HG03460 (cell line): Measurements from ENCODE around the gene GPR34.
"Not testable (repeated sequence)": the region's sequence is repeated elsewhere in the genome, so short reads cannot be mapped to it uniquely, and the experiment has no call there.

ENCODE experiments used
- ATAC-seq: cut with Tn5 transposase; IDR thresholded peaks from one replicate; pipeline ENCODE4 v1.9.1; 2021; ENCODE audit not compliant: unreplicated experiment

The GPR34 gene

DNA sequence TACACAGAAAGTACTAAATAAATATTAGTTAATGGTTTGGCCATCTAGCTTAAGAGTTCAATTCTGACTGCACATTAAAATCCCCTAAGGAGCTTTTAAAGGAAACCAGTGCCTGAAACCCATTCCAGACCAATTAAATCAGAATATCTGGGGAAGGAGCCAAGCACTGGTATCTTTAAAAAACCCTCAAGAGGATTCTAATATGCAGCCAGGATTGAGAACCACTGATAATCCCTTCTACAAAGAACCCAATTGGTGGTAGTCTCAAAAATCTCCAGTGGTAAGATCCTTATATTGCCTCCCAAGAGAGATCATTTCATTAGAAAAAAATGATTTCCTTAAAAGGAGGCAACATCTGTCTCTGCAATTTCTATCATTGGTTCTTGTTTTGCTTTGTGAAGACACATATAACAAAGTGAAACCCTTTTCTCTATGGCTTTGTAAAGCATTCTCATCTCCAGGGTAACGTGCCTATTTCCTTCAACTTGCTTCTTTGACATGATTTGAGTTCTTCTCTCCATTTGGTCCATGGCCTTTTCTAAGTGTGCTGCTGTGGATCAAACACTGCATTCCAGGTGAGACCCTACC is 3.5 kb downstream of the GPR34 start:
- no peak for ATAC-seq

DNA sequence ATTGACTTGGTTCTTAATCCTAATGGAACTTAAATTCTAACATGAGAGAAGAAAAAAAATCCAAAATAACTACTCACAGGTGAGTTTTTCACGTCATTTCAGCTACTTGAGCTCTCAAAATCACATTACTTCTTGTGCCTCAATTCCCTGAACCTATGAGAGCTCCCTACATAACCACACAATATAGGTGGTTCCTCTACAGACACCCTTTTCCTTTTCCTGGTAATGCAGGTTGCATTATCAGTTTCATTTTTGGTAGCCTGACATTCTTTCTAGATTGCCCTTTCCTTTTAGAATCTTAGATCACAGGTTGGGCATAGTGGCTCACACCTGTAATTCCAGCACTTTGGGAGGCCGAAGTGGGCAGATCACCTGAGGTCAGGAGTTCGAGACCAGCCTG is 4.3 kb downstream of the GPR34 start:
- no peak for ATAC-seq

DNA sequence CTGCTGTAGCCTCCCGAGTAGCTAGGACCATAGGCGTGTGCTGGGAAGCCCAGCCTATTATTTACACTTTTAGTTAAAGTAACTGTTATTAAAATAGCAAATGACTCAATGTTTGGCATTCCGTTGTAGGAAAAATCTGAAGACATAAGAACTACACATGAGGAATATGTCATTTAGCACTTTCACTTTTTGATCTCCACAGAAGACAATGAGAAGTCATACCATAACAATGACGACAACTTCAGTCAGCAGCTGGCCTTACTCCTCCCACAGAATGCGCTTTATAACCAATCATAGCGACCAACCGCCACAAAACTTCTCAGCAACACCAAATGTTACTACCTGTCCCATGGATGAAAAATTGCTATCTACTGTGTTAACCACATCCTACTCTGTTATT is 6.7 kb downstream of the GPR34 start:
- ATAC-seq, result no peak

DNA sequence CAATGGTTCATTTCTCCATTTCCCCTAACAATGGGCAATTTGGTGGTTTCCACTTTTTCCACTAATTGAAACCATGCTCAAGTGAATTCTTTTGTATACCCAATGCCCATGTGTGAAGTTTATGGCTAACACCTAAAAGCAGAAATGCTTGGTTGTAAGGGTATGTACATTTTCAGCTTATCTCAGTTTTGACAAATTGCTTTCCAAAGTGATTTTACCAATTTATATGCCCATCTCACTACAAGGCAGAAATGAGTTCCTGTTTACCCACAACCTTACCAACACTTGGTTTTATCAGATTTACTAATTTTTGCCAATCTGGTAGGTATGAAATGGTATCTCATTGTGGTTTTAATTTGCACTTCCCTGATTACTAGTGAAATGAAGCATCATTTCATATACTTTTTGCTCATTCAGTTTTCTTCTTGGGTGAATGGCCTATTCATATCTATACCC is 14.8 kb downstream of the GPR34 start:
- ATAC-seq, result no peak

DNA sequence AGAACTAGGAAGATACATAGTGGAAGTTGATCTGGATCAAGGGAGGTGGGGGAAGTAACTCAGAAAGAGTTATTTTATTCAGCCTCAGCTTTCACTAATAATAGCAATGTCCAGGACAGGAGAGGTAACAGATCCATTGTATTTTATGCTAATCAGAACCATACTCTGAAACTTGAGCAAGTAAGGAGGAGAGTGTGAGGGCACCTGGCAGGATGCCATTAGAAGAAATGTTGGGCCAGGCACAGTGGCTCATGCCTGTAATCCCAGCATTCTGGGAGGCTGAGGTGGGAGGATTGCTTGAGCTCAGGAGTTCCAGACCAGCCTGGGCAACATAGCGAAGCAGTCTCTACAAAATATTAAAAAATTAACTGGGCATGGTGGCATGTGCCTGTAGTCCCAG is 16.3 kb downstream of the GPR34 start:
- ATAC-seq, result no peak

DNA sequence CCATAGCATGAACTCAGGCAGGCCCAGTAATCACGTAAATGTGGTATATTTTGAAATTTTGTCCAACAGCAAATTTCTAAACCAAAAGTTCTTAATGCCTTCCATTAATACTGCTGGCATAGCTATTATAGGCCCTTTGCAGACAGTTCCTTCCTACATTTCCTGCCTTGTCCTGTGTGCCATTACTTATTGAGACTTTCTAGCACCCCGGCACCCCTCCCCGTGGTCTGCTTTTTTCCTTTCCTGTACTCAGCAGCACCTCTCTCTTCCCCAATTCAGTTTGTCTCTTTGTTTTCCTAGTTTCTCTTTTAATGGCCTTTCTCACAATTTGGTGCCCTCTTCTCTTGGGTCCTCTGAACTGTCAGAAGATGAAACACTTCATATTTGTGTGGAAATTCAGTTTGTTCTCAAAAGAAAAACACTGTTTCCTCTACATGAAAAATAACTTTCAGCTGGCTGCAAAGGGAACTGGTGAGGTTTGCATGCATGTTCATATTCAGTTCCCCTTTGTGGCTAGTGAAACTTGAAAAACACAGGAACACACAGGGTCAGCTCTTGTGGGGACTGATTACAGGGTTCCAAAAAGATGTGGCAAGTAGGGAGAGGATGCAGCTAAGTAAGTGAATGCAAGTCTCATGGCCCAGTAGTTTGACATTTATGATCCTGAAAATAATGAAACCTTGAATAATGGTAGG is 17.1 kb downstream of the GPR34 start:
- peak; percentile 91 for ATAC-seq

DNA sequence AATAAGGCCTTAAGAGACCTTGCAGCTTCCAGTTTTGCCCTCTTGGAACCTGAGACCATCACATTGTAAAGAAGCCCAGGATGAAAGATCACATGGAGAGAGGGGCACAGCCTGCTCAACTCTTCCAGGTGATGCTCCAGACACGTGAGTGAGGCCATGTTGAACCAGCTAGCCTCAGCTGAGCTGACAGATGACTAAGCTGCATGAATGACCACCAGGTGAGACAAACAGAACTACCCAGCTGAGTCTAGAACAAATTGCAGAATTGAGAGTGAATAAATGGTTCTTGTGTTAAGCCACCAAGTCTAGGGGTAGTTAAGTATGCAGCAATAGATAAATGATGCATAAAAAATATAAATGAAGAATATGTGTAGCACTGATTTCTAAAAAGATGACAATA is 18.4 kb downstream of the GPR34 start:
- ATAC-seq, result no peak

DNA sequence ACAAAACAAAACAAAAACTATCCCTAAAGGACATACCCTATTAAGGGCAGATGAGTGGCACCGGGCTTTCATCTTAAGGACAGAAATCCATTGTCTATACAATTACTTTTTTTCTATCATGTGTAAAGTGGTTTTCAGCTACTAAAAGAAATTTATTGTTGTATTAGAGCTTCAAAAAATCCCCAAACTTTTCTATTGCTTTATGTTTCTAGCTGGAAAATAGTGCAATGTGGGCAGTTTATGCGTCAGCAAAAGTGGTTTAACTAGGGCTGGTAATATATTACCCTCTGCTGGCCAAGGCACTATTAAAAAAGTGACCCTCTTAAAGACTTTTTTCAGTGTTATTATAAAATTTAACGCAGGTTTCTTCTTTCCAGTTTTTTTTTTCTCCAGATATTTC is 19.7 kb downstream of the GPR34 start:
- no peak for ATAC-seq

DNA sequence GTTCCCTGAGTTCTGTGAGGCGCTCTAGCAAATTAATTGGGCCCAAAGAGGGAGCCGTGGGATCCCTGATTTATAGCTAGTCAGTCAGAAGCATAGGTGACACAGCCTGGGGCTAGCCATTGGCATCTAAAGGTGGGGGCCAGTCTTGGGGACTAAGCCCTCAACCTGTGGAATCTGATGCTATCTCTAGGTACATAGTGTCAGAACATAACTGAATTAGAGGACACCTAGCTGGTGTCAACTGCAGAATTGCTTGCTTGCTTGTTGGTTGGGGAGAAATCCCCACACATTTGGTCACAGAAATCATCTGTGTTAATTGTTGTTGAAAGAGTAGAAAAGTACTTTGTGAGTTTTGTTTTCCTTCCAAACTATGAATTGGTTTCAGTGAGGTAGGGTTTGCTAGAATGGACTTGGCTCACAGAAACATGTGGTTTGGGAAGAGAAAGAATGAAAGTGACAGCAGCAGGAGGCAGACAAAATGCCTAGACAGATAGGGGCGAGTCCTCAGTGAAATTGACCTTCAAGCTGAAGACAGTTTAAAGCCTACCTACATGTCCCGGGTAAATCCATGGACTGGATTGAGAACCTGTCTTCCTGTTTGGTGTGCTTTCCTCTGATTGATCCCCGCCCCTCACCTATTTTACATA is 22.4 kb downstream of the GPR34 start:
- ATAC-seq, result no peak

DNA sequence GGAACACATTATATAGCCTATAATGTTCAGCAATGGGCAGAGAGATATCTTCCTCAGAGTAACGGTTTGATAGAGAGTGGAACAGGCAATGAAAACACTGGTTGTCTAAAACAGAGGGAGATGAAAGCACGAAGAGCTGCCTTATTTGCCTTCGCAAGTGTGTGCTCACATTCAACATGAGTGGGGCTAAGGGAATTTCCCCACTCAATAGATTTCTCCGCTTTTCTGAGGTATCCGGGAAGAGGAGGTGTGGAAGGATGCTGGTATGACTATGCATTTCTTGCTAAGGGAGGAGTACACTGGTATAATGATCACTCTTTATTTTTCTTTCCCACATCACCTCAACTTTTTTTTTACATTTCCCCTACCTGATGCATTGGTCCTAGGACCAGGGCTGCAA is 27.4 kb downstream of the GPR34 start:
- no peak for ATAC-seq

DNA sequence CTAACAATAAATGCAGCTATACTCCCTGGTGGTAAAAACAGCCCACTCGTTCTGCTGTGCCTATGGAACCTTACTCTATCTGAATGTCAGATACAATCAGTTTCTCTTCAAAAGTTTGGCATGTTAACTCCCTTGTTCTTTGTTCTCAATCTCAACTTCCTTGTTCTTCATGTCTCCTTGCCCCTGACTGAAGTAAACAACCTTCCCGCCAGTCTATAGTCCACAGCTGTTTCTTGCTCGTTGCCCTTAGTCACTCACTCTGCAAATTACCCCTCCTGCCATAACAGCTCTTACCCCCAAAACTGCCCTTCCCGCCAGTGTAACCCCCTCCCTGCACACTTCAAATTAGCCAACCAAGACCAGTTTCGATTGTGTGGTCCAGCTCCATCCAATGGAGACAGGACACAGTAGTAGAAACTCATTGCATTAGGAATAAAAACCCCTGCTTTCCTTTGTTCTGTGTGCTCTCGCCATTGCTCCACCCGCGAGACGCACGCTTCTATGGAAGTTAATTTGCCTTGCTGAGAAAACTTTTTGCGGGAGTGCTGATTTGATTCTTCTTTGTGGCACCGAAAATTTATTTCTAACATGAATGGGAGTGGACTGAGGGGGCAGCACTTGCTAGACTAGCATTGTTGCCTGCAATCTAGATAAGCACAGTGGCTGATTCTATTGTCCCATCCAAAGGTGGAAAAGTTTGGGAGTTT is 28.1 kb downstream of the GPR34 start:
- ATAC-seq, result no peak

DNA sequence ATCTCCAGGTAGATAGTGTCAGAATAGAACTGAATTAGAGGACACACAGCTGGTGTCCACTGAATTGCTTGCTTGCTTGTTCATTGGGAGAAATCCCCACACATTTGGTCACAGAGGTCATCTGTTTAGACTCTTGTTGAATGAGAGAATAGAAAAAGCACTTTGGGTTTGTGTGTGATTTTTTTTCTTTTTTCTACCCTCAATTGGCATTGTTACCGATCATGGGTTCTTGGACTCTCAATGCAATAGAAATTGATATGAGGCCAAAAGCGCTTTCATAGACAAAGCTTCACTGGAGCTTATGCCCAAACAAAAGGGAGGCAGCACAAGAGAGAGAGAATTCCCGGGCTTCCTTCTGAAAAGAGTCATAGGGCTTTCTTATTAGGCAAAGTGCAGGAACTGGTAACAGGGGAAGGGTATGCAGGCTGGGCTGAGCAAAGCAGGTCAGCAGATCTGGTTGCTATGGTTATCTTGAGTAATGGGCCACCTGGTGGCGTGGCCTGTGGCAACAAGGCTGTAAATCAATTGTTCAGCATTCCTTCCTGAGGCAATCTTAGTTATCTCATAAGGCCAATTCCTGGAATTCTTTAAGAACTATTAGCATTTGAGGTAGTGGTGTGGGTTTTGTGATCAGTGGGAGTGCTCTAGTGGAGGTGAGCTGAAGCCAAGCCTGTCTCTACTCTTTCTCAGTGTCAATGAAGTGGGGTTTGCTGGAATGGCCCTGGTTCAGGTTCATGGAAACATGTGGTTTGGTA is 29.9 kb downstream of the GPR34 start:
- no peak for ATAC-seq

DNA sequence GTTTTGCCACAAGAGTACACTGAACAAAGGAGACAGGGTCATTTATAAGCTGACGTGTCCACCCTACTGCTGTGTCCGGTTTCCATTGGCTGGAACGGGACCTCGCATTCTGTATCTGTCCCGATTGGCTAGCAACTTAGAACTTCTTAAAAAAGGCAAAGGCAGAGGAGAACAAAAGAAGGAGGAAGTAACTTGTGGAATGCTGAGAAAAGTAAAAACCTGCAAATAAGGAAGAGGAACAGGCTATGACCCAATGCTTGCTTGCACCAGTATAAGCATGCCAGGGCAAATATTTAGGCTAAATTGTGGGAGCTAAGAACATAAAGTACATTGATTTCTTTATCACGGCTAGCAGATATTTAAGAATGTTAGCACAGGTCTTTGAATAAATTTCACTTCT is 30.8 kb downstream of the GPR34 start:
- ATAC-seq, result not testable (repeated sequence)

DNA sequence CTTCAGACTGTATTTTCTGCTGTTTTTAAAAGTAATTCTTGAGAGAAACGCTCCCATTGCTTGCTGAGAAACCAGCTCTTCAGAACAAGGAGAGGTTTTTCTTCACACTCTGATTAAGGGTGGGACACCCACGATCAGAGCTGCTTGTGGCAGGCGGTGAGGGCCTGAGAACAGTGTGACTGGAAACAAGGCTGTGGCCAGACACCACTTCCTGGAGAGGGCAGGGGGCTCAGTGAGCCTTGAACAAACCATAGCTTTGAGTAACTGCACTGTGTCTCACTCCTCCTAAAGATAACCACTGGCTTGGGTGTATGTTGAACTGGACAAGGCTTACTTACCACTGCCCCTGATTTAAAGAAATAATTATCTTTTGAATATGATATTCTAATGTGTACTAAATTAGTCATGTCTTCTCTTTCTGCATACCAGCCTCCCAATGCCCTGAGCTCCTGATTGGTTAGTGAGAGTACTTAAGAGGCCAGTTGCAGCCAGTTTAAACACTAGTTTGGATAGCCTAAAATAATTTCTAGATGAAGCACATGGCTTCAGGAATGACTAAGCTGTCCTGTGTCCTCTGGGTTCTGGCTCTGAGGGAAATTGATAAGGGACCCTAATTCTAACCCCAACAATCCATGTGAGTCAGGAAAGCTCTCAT is 31.5 kb downstream of the GPR34 start:
- peak; percentile 82 for ATAC-seq

DNA sequence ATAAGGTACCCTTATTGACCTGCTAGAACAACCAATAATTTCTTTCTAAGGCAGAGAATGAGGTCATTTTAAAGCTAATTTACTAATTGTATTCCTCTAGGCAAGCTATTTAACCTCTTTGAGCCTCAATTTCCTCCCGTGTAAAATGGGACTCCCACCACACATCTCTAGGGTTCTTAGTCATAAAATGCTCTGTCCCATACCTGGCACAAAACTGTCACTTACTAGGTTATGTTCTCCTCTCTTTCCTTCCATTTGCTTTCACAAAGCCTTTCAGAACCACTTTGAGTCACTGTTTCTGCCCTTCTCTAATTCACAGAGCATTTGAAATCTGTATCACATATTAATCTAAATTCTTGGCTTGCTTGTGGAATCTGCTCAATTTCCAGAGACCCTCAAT is 32.8 kb downstream of the GPR34 start:
- ATAC-seq, result no peak

DNA sequence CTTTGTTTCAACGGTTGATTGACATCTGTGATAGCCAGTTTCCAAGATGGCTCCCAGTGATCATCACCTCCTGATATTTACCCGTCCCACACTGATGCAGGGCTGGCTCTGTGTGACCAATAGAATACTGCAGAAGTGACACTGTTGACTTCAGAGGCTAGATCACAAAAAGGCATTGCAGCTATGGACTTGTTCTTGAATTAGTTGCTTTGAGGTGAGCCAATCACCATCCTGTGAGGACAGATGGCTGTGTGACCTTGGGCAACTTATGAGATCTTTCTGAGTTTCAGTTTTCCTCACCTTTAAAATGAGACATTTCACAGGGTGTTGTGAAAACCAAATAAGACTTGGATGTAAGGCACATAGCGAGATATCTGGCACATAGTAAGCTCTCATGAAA is 33.4 kb downstream of the GPR34 start:
- no peak for ATAC-seq

DNA sequence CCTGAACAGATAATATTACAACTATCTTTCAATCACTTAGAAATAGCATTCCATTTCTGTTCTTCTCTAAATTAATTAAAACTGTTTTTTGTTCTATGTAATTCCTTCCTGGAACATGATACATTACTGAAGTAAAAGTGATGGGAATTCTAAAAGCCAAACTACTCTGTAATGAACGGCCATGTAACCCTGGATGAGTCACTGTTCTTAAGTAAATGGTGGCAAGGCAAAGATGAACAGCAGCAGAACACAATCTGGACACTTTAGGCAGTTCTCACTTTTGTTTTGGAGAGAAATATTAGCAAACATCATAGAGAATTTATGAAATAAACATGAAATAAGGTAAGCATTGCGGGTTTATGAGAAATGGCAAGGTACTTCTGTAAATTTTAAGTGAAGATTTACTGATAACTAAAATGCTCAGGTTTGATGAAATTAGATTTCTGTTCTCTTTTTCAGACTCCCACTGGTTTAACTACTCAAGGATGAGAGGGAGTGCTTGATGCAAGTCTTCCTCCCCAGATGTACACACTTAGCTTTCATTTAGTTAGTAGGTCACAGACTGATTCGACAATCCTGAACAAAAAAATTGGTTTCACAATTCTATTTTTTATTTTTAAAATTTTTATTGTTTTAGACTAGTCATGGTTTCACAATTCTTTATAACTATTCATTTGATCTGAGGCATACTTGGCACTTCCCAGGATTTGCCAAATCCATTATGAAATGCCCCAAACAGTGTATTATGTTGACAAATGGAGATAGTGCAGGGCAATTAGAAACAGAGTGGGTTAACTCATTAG is 34.2 kb downstream of the GPR34 start:
- no peak for ATAC-seq

DNA sequence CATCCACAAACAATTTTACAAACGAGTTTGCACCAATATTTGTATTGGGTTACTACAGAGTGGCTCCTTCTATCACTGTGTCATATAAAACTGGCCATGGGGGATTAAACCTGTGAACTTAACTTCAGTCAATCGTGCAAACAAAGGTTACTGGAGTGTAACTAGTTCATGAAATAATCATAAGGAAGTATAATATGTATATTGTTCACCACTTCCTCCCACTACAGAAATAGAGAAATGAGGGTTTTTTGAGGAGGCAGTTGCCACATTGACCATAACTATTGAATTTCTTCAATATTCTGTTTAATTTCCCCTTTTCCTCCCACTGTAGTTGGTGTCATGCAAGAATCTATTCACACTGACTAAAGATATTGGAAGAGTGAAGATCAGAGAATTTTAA is 35.1 kb downstream of the GPR34 start, which contains the start of gene GPR82:
Gene GPR82 (plus strand): TSS at position 356 of the 400 bp plus-strand sequence. CDS start 2,846 bp downstream, outside the sequence.
- no peak for ATAC-seq

DNA sequence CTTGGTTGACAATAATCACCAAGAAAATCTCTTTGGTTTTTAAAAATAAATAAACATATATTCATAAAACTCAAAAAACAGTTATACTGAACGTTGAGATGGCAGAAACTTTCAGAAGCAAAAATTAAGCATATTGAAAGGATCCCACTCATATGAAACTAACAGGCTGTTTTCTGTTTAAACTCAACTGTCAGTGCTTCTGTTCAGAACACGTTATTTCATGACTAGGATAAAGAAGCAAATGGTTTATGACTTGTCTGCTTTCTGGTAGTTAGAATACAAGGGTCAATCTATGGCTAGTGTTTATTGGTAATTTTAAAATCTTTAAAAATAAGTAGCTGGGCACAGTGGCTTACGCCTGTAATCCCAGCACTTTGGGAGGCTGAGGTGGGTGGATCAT is 39.4 kb downstream of the GPR34 start:
- no peak for ATAC-seq

DNA sequence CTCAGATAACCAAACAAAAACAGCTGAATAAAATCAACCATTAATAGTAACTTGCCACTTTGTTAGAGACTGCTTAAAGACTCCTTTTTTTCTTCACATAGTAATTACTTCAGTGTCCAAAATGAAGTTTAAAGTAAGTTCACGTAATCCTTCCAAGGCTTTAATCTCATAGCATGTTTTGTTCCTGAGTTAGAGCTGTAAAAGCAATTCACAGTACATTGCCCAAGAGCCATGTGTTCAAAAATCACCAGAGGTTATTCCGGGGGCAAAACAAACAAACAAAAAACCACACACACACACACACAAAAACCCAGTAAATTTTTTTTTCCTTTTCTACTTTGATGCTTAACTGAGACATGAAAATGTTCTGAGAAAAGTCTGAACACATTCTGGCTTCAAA is 41.3 kb downstream of the GPR34 start:
- ATAC-seq, result no peak
